K562 (cell line): ENCODE measurements around the gene CERS1. TPM values are rescaled to one million over a fixed set of nuclear protein-coding genes. Genes with fewer than 3 reads are reported as not detected.

Experiments used
- MCM5 ChIP-seq: fragments of 450-650 bp; IDR thresholded peaks from 2 replicates; pipeline ENCODE4 v1.6.1; 2016; ENCODE audit warnings: low read depth
- polyA plus RNA-seq, 8 experiments: library from polyadenylated mRNA; depleted of rRNA in 4 of 8; stranded (reverse) in 5 of 8; unstranded in 3 of 8; fragments of >200 nt; fragmentation: Nextera tagmentation in 2 of 8; fragmentation: Illumina TruSeq in 1 of 8; extraction: Ambion mirVana in 2 of 8; extraction: Trizol in 1 of 8; gene quantifications; 2 replicates each; pipeline versions ENCODE4 v1.2.1 to v1.2.3, GENCODE V29; 2011 to 2014; ENCODE audit warnings: inconsistent platforms in 1 of 8, missing spikeins in 1 of 8
- total RNA-seq, 7 experiments: library from RNA; depleted of rRNA in 6 of 7; stranded (reverse); fragments of >200 nt in 6 of 7; fragmentation: Illumina TruSeq in 2 of 7; extraction: Trizol in 2 of 7; gene quantifications; 2 replicates each; pipeline versions ENCODE4 v1.2.1 to v1.2.3, GENCODE V29; 2011 to 2021; ENCODE audit warnings: low replicate concordance in 1 of 7
- TF ChIP-seq, protein P1 (sequence below): fragments of 450-650 bp; formaldehyde crosslinking; IDR thresholded peaks from 2 replicates; pipeline ENCODE4 v1.4.0; 2022; ENCODE audit warnings: missing genetic modification characterization
- TF ChIP-seq, protein P2 (sequence below): fragments of 250-450 bp; sonication (Bioruptor Pico); IDR thresholded peaks from 2 replicates; pipeline ENCODE4 v1.4.0; 2020; ENCODE audit warnings: mild to moderate bottlenecking, moderate library complexity
- TF ChIP-seq, protein P3 (sequence below), 2 experiments: fragments of 450-650 bp in 1 of 2; sonication (generic) in 1 of 2; formaldehyde crosslinking in 1 of 2; IDR thresholded peaks; 2 replicates each; pipeline versions ENCODE4 v1.7.1 to v1.9.0; 2016 to 2022; ENCODE audit warnings: inconsistent platforms in 1 of 2, mild to moderate bottlenecking in 1 of 2, missing genetic modification reagents in 1 of 2

Gene CERS1
- total and polyA plus RNA-seq, 9 of the 15 experiments (the other 6 are each of a cell fraction or from before 2014, with no cell fraction given) = 0.33 to 1.5 (median 0.86) TPM; not detected in 2

DNA sequence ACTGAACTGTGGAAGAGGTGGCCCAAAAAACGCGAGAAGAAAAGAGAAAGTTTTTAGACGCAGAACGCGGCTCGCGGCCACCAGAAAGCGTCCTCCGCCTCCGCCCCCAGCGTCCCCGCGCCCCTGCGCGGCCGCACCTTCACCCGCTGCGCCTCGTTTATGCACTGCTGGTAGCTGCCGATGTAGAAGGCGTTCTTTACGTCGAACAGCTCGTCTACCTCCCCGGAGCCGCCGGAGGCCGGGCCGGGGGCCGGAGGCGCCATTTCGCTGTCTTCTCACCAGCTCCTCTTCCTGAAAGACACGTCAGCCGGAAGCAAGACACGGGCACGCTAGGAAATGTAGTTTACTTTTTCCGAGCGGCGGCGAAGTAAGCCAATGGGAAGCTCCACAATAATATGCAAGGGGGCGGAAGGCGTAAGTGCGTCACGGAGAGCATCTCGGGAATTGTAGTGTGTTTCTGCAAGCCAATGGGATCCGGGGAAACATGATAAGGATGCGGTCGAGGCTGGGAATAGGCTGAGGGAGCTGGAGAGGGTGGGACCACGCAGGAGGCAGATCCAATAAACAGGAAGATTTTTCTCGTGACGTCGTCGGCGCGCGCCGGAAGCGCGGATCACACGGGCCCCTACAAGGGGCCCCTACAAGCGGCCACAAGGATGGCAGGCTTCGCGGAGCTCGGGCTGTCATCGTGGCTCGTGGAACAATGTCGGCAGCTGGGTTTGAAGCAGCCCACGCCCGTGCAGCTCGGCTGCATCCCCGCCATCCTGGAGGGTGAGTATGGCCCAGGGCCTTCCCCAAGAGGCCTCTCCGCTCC, 23.3 kb upstream of the CERS1 start, which contains the start of the genes COPE and DDX49 (continued):
- TF ChIP-seq MCM5 = no peak
- TF ChIP-seq, protein P1, sequence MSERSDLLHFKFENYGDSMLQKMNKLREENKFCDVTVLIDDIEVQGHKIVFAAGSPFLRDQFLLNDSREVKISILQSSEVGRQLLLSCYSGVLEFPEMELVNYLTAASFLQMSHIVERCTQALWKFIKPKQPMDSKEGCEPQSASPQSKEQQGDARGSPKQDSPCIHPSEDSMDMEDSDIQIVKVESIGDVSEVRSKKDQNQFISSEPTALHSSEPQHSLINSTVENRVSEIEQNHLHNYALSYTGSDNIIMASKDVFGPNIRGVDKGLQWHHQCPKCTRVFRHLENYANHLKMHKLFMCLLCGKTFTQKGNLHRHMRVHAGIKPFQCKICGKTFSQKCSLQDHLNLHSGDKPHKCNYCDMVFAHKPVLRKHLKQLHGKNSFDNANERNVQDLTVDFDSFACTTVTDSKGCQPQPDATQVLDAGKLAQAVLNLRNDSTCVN (CRISPR knock-in tag) = no peak
- TF ChIP-seq, protein P2, sequence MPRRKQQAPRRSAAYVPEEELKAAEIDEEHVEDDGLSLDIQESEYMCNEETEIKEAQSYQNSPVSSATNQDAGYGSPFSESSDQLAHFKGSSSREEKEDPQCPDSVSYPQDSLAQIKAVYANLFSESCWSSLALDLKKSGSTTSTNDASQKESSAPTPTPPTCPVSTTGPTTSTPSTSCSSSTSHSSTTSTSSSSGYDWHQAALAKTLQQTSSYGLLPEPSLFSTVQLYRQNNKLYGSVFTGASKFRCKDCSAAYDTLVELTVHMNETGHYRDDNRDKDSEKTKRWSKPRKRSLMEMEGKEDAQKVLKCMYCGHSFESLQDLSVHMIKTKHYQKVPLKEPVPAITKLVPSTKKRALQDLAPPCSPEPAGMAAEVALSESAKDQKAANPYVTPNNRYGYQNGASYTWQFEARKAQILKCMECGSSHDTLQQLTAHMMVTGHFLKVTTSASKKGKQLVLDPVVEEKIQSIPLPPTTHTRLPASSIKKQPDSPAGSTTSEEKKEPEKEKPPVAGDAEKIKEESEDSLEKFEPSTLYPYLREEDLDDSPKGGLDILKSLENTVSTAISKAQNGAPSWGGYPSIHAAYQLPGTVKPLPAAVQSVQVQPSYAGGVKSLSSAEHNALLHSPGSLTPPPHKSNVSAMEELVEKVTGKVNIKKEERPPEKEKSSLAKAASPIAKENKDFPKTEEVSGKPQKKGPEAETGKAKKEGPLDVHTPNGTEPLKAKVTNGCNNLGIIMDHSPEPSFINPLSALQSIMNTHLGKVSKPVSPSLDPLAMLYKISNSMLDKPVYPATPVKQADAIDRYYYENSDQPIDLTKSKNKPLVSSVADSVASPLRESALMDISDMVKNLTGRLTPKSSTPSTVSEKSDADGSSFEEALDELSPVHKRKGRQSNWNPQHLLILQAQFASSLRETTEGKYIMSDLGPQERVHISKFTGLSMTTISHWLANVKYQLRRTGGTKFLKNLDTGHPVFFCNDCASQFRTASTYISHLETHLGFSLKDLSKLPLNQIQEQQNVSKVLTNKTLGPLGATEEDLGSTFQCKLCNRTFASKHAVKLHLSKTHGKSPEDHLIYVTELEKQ (CRISPR knock-in tag) = no peak
- TF ChIP-seq, protein P3, sequence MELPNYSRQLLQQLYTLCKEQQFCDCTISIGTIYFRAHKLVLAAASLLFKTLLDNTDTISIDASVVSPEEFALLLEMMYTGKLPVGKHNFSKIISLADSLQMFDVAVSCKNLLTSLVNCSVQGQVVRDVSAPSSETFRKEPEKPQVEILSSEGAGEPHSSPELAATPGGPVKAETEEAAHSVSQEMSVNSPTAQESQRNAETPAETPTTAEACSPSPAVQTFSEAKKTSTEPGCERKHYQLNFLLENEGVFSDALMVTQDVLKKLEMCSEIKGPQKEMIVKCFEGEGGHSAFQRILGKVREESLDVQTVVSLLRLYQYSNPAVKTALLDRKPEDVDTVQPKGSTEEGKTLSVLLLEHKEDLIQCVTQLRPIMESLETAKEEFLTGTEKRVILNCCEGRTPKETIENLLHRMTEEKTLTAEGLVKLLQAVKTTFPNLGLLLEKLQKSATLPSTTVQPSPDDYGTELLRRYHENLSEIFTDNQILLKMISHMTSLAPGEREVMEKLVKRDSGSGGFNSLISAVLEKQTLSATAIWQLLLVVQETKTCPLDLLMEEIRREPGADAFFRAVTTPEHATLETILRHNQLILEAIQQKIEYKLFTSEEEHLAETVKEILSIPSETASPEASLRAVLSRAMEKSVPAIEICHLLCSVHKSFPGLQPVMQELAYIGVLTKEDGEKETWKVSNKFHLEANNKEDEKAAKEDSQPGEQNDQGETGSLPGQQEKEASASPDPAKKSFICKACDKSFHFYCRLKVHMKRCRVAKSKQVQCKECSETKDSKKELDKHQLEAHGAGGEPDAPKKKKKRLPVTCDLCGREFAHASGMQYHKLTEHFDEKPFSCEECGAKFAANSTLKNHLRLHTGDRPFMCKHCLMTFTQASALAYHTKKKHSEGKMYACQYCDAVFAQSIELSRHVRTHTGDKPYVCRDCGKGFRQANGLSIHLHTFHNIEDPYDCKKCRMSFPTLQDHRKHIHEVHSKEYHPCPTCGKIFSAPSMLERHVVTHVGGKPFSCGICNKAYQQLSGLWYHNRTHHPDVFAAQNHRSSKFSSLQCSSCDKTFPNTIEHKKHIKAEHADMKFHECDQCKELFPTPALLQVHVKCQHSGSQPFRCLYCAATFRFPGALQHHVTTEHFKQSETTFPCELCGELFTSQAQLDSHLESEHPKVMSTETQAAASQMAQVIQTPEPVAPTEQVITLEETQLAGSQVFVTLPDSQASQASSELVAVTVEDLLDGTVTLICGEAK (IDR thresholded peaks at IDR 0.05) = peak; percentile 99
- TF ChIP-seq, protein P3 (CRISPR knock-in tag; IDR thresholded peaks at IDR 0.05) = no peak
